ENCODE data around the gene PSKH1.
A peak's percentile ranks its signal among the peaks of the same experiment; 100 is the strongest.

GRCh38 chr16:67872631-67873434 lies 20.2 kb upstream of the PSKH1 start, which contains the start of gene EDC4:
- TF ChIP-seq PATZ1 (CRISPR knock-in tag; IDR thresholded peaks at IDR 0.05; ENCODE audit: borderline replicate concordance) = peak; percentile 94
- TF ChIP-seq CSDC2 (CRISPR knock-in tag; IDR thresholded peaks at IDR 0.05) = no peak
